NCI-H446 (cell line): ENCODE results near the gene CCL19.

Experiments
- DNase-seq, 2 experiments: peaks; one replicate each; lab custom pipeline; 2025; lab: John Stamatoyannopoulos, UW

The CCL19 gene

DNA sequence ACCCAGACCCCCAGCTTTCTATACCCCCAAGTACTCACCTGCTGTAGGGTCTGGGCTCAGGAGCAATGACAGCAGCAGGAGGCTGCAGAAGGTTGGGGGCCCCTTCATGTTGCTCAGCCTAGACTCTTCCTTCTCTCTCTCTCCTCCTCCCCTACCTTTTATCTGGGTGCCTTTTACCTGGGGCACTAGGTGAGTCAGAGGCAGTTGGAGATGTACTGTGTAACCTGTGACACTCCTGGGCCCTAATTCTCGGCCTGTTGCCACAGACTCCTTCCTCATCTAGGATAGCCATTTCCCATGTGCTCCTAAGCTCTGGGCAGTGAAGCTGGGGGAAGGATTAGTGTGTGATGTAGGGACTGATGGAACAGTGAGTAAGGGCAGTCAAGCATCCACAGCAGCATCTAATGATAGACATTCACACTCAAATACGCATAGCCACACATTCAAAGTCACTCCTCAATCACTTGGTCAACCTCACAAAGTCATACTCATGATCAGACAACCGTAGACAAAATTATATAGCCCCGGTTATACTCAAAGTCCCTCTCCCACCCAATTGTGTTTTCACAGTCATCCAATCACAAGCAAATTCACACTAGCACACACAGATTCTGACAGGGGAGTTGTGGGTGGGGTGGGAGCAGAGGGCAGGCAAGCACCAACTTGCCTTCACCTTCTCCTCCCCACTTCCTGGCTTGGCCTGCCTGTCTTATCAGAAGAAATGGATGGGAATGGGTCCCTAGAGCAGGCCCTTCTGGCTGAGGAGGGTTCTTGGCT, 28.4 kb downstream of the CCL19 start, which contains the start of gene CCL27:
TSS of gene CCL27 (minus strand) at position 132 of the 777 bp plus-strand sequence. CDS start at position 108, 24 bp downstream.
- DNase-seq, result no peak

DNA sequence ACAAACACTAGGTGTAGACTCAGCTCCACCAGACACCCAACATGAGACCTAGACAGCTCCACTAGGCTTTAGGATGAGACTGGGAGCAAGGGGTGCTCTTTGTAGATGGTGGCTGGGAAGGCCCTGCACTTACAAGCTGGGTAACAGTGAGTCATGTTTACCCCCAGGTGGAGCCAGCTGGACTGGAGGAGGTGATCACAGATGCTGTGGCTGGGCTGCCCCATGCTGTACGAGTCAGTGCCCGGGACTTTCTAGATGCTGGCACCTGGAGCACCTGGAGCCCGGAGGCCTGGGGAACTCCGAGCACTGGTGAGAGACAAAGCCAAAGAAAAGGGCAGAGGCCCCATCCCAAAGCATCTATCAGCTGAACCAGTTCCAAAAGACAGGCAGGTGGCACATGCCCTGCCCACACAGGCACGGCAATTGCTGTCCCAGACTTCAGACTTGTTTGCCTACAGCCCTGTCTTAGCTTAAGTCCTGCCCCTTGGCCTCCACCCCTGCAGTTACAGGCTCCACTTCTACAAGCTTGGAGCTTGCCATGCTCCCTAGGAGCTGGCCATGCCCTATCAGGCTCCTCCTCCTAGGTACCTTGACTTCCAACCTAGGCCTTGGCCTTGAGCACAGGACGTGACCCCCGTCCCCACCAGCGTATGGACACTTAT, 31.4 kb downstream of the CCL19 start:
- no peak for DNase-seq

DNA sequence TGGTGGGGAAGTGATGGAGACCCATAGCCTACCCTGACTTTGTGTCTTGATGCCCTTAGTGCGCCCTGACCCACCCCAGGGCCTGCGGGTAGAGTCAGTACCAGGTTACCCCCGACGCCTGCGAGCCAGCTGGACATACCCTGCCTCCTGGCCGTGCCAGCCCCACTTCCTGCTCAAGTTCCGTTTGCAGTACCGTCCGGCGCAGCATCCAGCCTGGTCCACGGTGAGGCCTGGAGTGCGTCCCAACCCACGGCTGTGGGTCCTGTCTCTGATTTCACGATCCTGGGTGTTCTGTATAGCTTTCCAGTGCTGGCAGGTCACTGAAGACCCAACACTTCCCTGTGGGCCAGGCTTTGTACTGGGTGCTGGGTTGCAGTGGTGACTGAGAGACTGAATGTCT, 32.6 kb downstream of the CCL19 start:
- no peak for DNase-seq

DNA sequence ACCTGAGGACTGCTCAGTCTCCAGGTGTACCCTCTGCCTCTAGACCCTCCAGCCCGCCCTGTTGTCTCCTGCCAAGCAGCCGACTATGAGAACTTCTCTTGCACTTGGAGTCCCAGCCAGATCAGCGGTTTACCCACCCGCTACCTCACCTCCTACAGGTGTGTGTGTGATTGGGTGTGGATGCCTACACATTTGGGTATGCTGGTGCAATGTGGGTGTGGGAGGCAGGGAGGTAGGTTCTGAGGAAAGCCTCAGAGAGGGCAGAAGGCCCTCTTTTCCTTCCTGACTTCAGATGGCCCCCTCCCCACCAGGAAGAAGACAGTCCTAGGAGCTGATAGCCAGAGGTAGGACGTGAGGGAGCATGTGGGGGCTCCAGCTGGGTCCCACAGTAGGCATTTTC, 34.1 kb downstream of the CCL19 start:
- no peak for DNase-seq

DNA sequence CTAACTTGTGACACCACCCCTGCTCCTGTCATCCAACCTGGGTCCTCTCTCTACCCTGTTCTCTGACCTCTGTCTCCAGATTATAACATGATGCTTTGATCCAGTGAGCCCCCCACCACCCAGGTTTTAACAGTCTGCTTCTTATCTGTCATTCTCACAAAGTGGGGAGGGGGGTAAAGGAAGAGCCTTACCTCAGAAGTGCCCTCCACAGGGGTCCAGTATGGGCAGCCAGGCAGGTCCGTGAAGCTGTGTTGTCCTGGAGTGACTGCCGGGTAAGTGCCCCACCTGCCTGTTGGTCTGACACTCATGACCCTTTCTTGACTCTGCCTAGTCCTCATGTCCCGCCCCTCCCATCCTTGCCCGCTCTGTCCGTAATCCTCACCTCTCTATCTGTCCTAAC, 35.7 kb downstream of the CCL19 start:
- DNase-seq, result no peak

DNA sequence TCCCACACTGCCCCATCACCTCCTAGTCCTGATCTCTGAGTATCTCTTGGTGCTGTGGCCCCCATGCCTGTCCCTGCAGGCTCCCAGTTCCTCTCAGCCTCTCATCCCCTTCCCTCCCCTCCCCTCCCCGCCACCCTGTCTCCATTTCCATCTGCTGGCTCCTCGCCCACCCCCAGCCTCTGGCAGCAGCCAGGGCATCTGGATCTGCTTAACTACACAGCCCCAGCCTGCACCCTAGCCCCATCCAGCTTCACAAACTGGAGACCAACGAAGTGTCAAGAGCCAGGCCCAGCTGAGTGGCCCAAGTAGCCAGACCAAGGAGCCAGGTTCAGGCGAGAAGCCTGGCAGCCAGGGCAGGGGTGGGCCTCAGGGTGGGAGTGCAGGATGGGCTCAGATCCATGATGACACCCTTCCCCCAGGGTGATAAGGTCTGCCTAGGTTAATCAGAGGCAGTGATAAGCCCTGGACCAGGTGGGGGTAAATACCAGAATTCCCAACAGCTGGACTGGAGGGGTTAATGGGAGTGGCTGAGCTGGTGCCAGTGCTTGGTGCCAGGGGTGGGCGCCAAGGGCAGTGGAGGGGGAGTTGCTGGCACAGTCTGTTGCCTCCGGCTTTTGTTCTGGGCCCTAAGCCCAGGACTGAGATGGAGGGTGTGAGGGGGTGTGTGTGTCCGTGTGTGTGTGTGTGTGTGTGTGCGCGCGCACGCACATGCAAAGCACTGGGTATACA, 36.6 kb downstream of the CCL19 start:
- DNase-seq, result peak; percentile 82 to 96

DNA sequence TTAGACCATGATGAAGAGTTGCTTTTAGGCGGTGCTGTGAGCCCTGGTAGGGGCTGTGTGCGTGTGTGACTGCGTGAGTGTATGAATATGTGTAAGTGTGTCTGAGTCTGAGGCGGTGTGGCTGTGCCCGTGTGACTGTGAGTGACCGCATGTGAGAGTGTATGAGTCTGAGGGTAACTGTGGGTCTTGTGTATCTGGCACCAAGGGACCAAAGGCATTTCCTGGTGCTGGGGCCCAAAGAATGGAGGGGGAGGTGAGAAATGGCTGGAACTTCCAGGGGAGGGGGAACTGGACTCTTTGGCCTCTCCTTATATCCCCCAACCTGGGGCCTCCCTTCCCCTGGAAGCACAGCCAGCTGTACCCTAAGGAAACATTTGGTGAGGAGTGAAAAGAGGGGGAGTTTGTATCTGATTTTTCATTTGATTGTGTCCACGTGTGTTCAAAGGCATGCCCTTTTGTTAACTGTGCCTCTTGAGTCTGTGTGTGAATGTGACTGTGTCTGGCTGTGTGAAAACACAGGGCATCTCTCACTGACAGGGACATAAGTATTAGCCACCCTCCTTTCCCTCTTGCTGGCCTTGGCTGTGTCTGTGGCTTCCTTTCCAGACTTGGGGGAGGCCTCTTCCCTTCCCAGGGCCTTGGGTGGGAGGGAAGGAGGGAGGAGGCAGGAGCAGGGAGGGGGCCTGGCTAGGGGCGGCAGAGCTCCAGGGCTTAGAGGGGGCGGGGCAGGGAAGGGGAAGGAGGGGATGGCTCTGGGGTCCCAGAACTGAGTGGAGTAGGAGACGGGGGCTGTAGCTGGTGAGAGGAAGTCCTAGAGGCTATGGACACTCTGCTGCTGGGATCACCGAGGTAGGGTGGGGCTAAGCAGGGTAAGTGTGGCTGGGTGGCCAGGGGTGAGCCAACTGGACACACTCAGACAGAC, 37.7 kb downstream of the CCL19 start:
- DNase-seq, result no peak

DNA sequence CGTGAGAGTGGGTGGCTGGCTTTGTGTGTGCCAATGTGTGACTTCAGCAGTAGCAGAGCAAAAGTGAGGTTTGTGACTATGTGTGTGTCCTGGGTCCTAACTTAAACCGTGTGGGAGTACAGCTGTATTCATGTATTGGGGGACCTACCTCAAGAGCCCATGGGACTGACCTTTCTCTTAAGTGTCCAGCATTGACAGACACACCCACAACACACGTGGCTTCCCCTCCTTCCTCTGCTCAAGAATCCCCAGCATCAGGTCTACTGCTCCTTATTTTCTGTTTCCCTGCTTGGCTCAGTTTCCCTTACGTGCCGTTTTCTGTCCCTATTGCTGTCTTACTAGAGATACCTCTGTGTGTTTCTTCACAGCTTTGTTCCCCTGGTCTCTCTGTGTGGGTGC, 38.5 kb downstream of the CCL19 start:
- no peak for DNase-seq

DNA sequence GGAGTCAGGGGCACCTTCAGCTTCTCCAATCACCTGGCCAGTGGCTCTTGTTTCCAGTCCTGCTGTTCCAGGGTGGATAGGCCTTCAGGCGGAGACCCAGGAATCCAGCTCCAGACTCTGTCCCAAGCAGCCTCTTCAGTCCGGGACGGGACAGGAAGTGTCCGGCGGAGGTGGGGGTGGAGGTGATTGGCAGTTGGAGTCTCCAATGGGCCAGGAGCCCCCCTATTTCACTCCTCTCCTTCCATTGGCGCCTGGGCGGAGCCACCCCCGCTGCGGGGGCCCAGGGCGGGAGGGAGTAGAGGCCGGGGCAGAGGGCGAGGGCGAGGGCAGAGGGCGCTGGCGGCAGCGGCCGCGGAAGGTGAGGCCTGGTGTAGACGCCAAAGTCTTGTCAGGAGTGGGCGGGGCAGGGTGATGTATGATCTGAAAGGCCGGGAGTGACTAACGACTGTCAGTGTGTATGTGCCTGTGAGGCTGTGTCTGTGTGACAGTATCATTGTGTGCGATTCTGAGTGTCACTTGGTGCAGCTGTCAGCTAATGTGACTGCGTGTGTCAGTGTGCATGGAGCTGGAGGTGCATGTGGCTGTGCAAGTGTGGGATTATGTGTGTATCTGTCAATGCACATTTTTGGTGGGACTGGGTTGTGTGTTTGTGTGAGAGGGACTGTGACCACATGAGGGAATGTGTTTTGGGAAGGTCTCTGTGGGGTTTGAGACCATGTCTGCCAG, 39.0 kb downstream of the CCL19 start, which contains the start of gene IL11RA:
TSS of gene IL11RA (plus strand) at position 310 of the 726 bp plus-strand sequence. CDS start 3,033 bp downstream, outside the sequence.
- no peak for DNase-seq

DNA sequence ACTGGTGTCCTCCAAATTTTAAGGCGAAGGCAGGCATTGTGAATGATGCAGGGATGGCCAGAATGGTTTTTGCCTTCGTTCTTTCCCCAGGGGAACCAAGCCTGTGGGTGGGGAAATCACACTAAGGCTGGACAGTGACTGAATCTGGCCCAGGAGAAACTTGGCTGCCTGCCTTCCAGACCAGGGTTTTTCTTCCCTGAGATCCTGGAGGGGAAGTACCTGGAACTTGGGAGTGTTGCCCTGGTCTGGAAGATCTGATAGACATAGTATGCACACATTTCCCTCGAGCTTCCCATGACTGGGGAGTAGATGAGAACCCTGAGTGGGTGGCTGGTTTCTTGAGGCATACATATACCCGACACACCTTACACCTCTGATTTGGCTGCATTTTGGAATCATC, 39.8 kb downstream of the CCL19 start:
- no peak for DNase-seq

DNA sequence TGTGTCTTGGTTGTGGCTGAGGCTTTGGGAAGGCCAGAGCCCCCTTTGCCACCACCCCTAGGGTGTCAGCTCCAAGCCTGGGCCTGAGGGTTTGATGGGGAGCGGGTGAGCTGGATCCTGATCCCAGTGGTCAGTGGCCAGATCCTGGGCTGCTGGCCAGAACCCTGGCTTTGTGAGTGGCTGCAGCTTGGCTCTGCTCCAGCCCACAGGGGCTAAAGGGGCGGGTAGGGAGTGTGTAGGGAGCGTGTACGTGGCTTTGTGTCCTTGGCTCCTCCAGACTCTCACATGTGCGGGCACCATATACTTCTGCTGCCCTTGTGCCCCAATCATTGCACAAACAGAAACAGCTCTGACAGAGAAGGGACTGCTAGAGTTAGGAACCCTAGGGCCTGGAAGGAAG, 40.3 kb downstream of the CCL19 start:
- DNase-seq, result no peak

DNA sequence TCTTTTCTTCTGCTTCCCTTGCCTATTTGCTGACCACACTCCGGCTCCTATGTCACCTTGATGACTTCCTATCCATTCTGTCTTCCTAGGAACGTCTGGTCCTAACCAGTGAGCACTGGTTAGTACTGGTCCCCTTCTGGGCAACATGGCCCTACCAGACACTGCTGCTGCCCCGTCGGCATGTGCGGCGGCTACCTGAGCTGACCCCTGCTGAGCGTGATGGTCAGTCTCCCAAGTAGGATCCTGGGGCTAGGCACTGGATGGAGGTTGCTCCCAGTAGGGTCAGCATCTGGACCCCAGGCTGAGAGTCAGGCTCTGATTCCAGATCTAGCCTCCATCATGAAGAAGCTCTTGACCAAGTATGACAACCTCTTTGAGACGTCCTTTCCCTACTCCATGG, 42.4 kb downstream of the CCL19 start:
- no peak for DNase-seq

DNA sequence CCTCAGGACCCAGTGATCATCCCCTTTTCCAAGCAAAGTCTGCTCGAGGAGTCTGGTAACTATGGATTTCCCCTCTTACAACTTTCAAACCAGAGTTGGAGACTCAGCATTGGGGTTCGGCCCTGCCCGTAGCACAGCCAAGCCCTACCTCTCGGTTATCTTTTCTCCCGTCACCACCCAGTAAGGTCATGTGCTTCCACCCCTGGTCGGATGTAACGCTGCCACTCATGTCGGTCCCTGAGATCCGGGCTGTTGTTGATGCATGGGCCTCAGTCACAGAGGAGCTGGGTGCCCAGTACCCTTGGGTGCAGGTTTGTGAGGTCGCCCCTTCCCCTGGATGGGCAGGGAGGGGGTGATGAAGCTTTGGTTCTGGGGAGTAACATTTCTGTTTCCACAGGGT, 43.4 kb downstream of the CCL19 start:
- DNase-seq, result no peak

DNA sequence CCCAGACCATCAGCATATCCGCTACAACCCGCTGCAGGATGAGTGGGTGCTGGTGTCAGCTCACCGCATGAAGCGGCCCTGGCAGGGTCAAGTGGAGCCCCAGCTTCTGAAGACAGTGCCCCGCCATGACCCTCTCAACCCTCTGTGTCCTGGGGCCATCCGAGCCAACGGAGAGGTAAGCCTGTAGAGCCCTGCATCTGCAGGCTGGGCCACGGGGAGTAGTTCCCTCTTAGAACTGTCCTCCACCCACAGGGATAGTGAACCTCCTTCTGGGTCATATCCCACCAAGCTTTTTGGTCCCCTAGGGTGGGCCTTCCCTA, 44.0 kb downstream of the CCL19 start:
- DNase-seq, result no peak

DNA sequence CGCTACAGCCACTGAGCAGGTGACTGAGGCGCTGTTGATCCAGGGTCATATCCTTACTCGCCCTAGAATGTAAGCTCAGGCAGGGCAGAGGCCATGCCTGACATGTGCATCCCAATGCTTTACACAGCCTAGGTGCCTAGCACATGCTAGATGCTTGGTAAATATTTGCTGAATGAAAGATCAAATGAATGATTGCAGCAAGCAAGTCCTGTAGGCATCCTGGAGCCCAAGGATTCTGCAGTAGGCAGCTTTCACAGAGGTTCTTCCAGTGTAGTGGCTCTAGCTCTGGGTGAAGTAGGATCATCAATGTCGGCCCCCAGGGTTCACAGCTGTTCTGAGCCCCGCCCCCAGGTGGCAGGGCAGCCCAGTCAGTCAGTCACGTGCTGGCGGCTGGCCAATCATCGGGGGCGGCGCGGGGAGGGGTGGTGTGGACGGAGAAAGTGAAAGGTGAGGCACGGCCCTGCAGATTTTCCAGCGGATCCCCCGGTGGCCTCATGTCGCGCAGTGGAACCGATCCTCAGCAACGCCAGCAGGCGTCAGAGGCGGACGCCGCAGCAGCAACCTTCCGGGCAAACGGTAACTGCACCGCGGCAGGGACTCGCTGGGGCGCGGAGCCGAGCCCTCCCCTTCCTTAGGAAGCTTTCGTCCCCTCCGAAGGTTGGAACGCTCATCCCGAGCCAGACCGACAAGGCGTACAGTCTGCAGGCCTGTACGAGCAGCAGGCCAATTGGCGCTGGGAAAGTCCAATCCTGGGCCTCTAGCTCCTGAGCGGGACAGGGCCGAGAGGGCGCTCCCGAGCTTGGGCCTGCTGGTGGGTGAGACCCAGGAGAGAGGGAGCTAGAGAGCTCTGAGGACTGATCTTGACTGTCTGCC, 44.6 kb downstream of the CCL19 start, which contains the start of gene GALT:
TSS of gene GALT (plus strand) at position 465 of the 873 bp plus-strand sequence. CDS start at position 495, 30 bp downstream.
- DNase-seq, result no peak

DNA sequence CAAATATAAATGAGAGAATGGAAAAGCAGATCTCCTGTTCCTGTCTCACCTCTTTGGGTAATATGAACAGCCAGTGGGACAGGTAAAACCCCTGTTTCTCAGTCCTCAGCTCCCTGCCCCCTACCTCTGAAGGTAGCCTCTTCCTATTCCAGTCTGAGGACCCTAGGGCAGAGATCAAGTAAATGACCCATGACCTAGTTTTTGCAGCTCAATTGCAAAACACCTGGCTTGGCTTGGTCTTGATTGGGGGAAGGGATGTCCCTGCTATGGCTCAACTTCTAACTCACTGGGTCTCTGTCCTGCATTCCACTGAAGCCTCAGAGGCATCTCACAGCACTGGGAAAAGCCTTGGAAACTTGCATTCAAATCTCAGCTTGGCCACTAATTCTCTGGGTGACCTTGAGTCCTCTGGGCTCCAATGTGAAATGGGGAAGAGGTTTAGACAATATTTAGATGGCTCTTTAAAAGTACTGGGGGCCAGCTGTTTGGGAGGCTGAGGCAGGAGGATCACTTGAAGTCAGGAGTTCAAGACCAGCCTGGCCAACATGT, 46.2 kb downstream of the CCL19 start:
- DNase-seq, result no peak

DNA sequence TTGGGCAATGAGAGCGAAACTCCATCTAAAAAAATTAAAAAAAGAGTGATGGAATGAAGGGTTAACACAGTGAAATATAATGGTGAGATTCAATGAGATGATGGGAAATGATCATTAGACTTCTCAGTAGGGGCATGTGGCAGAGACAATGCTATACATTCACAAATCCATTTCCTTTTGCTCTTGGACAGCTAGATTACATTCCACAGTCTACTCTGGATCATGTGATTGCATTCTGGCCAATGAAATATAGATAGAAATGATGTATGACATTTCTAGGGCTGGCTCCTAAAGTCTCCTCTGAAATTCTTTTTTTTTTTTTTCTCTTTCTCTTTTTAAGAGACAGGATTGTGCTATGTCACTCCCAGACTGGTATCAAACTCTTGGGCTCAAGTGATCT, 48.4 kb downstream of the CCL19 start:
- DNase-seq, result no peak
